Sigmoid colon (tissue), 7 donors: ENCODE measurements around the gene PLCH2. TPM values are rescaled to one million over a fixed set of nuclear protein-coding genes. Genes with fewer than 3 reads are reported as not detected.

Source experiments
- DNase-seq: peaks from one replicate; pipeline ENCODE4 v3.0.0-alpha.2; 2019
- H3K27ac ChIP-seq, 4 donors: fragments of 200-600 bp; sonication (generic); one replicate each; pipeline ENCODE4 v1.5.1; 2016 to 2019; ENCODE audit warnings: mild to moderate bottlenecking in 1 of 4
- H3K27me3 ChIP-seq, 3 donors: fragments of 200-600 bp; sonication (generic); one replicate each; pipeline ENCODE4 v1.5.1; 2019; ENCODE audit warnings: mild to moderate bottlenecking in 1 of 3
- H3K36me3 ChIP-seq, 4 donors: fragments of 200-600 bp; sonication (generic); one replicate each; pipeline ENCODE4 v1.5.1; 2016 to 2019
- H3K4me1 ChIP-seq, 4 donors: fragments of 200-600 bp; sonication (generic); one replicate each; pipeline ENCODE4 v1.5.1; 2017 to 2019
- H3K4me3 ChIP-seq, 4 donors: fragments of 200-600 bp; sonication (generic); one replicate each; pipeline ENCODE4 v1.5.1; 2017 to 2019; ENCODE audit warnings: mild to moderate bottlenecking in 2 of 4, moderate library complexity in 1 of 4
- H3K9me3 ChIP-seq, 4 donors: fragments of 200-600 bp in 3 of 4; sonication (generic) in 3 of 4; one replicate each; pipeline versions ENCODE4 v1.5.1 to v1.6.1; 2013 to 2019
- CTCF ChIP-seq, 4 experiments: fragments of 450-650 bp in 3 of 4; fragments of 200-600 bp in 1 of 4; IDR thresholded peaks; one replicate each; pipeline ENCODE4 v1.5.1; 2016 to 2019; ENCODE audit warnings: antibody characterized with exemption in 4 of 4, mild to moderate bottlenecking in 3 of 4, moderate library complexity in 2 of 4
- EP300 ChIP-seq, 4 donors: sonication (generic); formaldehyde crosslinking; IDR thresholded peaks; one replicate each; pipeline ENCODE4 v1.6.1; 2017; ENCODE audit warnings: antibody characterized with exemption in 4 of 4
- POLR2A ChIP-seq, 2 donors: fragments of 450-650 bp; IDR thresholded peaks; one replicate each; pipeline ENCODE4 v1.6.1; 2016; ENCODE audit warnings: antibody characterized with exemption in 2 of 2, mild to moderate bottlenecking in 2 of 2, moderate library complexity in 2 of 2
- POLR2AphosphoS5 ChIP-seq, 4 donors: sonication (generic); formaldehyde crosslinking; IDR thresholded peaks; one replicate each; pipeline ENCODE4 v1.6.1; 2017; ENCODE audit warnings: antibody characterized with exemption in 4 of 4
- WGBS, 2 donors: extraction: QIAGEN DNeasy Blood & Tissue Kit; methylation state at CpG; one replicate each; pipeline ENCODE4 v1.1.7; 2013; 5-methylcytosine and 5-hydroxymethylcytosine counted together
- intact Hi-C: fragments of 100-400 bp; cut with DNase I; formaldehyde crosslinking; loops from one replicate; pipeline ENCODE4 v1.15.1; 2023
- polyA plus RNA-seq, 3 donors: library from polyadenylated mRNA; stranded (reverse); fragments of 200-250 nt; gene quantifications; one replicate each; pipeline ENCODE4 v1.2.3, GENCODE V29; 2013
- total RNA-seq, 4 donors: library from RNA; depleted of rRNA; stranded (reverse); fragments of >200 nt; gene quantifications; one replicate each; pipeline ENCODE4 v1.1.0, GENCODE V29; 2016
- donor health status: healthy with polysubstance abuse.
- donor health status: Bipolar disorder and iron deficiency.
- donor health status: healthy.

PLCH2 gene
- total and polyA plus RNA-seq, 7 donors, result 0.54 to 3.8 (median 1.1) TPM; not detected in 2

GRCh38 chr1:2496087-2496622 is 20.1 kb downstream of the PLCH2 start:
- intact Hi-C loops, result no loop called here
- H3K4me1 ChIP-seq, result peaks cover 0 to 11% (median 4%) of the 10 kb centered on the region in 4 donors
- H3K27me3 ChIP-seq, result peaks cover 0 to 58% (median 6%) of the 10 kb centered on the region in 3 donors
- H3K36me3 ChIP-seq, result no peaks in the 10 kb centered on the region
- H3K4me3 ChIP-seq, result no peak overlapping the region
- no peaks in the 10 kb centered on the region for H3K9me3 ChIP-seq
- WGBS, 2 donors, result 68 to 86% methylated on average over 28 of the region's 28 CpGs
- H3K27ac ChIP-seq, result no peak overlapping the region
- TF ChIP-seq EP300 (IDR thresholded peaks at IDR 0.05), result no peak
- no peak for TF ChIP-seq POLR2AphosphoS5 (IDR thresholded peaks at IDR 0.05)
- TF ChIP-seq POLR2A (IDR thresholded peaks at IDR 0.05), result no peak
- no peak for TF ChIP-seq CTCF (IDR thresholded peaks at IDR 0.05)
- no peak for DNase-seq

- H3K27ac ChIP-seq, result no peak overlapping the region
- no peak overlapping the region for H3K4me3 ChIP-seq
- peaks cover 0 to 11% (median 4%) of the 10 kb centered on the region in 4 donors for H3K4me1 ChIP-seq
- 89 to 92% methylated on average over 26 of the region's 26 CpGs for WGBS, 2 donors
- H3K9me3 ChIP-seq, result no peaks in the 10 kb centered on the region
- DNase-seq, result no peak
- no peaks in the 10 kb centered on the region for H3K36me3 ChIP-seq
- peaks cover 0 to 59% (median 12%) of the 10 kb centered on the region in 3 donors for H3K27me3 ChIP-seq
- TF ChIP-seq POLR2AphosphoS5 (IDR thresholded peaks at IDR 0.05) (no peak), EP300 (IDR thresholded peaks at IDR 0.05) (no peak), POLR2A (IDR thresholded peaks at IDR 0.05) (no peak), CTCF (IDR thresholded peaks at IDR 0.05) (no peak)
- intact Hi-C loops, result no loop called here
Measured at GRCh38 chr1:2496746-2497145, 20.7 kb downstream of the PLCH2 start.

- 64 to 68% methylated on average over 4 of the region's 4 CpGs for WGBS, 2 donors
- DNase-seq, result no peak
- Histone ChIP-seq H3K4me1 (peaks cover 0 to 11% (median 4%) of the 10 kb centered on the region in 4 donors), H3K4me3 (no peak overlapping the region), H3K36me3 (no peaks in the 10 kb centered on the region), H3K27ac (no peak overlapping the region), H3K9me3 (no peaks in the 10 kb centered on the region), H3K27me3 (peaks cover 5 to 59% (median 22%) of the 10 kb centered on the region in 3 donors)
- no peak for TF ChIP-seq POLR2AphosphoS5 (IDR thresholded peaks at IDR 0.05)
- no peak for TF ChIP-seq CTCF (IDR thresholded peaks at IDR 0.05)
- TF ChIP-seq POLR2A (IDR thresholded peaks at IDR 0.05), result no peak
- TF ChIP-seq EP300 (IDR thresholded peaks at IDR 0.05), result no peak
- intact Hi-C loops, result no loop called here
Measured at GRCh38 chr1:2497891-2498290, 21.8 kb downstream of the PLCH2 start.

- WGBS, 2 donors, result 68 to 82% methylated on average over 19 of the region's 19 CpGs
- Histone ChIP-seq H3K36me3 (no peaks in the 10 kb centered on the region), H3K27me3 (peaks cover 12 to 59% (median 28%) of the 10 kb centered on the region in 3 donors), H3K27ac (no peak overlapping the region), H3K9me3 (no peaks in the 10 kb centered on the region), H3K4me1 (peaks cover 0 to 10% (median 4%) of the 10 kb centered on the region in 4 donors), H3K4me3 (no peak overlapping the region)
- TF ChIP-seq POLR2AphosphoS5 (IDR thresholded peaks at IDR 0.05) (no peak), CTCF (IDR thresholded peaks at IDR 0.05) (no peak), POLR2A (IDR thresholded peaks at IDR 0.05) (no peak), EP300 (IDR thresholded peaks at IDR 0.05) (no peak)
- intact Hi-C loops, result no loop called here
- DNase-seq, result no peak
Measured at GRCh38 chr1:2498648-2499047, 22.6 kb downstream of the PLCH2 start.

- Histone ChIP-seq H3K36me3 (no peaks in the 10 kb centered on the region), H3K9me3 (no peaks in the 10 kb centered on the region), H3K4me3 (no peak overlapping the region), H3K4me1 (peaks cover 0 to 8% (median 2%) of the 10 kb centered on the region in 4 donors), H3K27ac (no peak overlapping the region), H3K27me3 (peaks cover 12 to 60% (median 35%) of the 10 kb centered on the region in 3 donors)
- DNase-seq, result no peak
- intact Hi-C loops, result no loop called here
- TF ChIP-seq CTCF (IDR thresholded peaks at IDR 0.05), result no peak
- TF ChIP-seq EP300 (IDR thresholded peaks at IDR 0.05), result no peak
- TF ChIP-seq POLR2A (IDR thresholded peaks at IDR 0.05), result no peak
- no peak for TF ChIP-seq POLR2AphosphoS5 (IDR thresholded peaks at IDR 0.05)
- 60 to 68% methylated on average over 4 of the region's 4 CpGs for WGBS, 2 donors
Measured at GRCh38 chr1:2499260-2499659, 23.2 kb downstream of the PLCH2 start.
